Dedifferentiated amniotic fluid mesenchymal stem cell (primary cell): ENCODE measurements around the gene CCNB1IP1.
"Not testable (repeated sequence)": the region's sequence is repeated elsewhere in the genome, so short reads cannot be mapped to it uniquely, and the experiment has no call there.

Source experiments
- DNase-seq: peaks from one replicate; pipeline ENCODE4 v3.0.0-alpha.2; 2016; ENCODE audit errors: extremely low spot score

The CCNB1IP1 gene

GRCh38 chr14:20332788-20333493 lies at the start of gene CCNB1IP1:
TSS of gene CCNB1IP1 (minus strand) at chr14:20333279. CDS start at chr14:20316523, 16,756 bp downstream.
- DNase-seq: peak; percentile 74

- no peak for DNase-seq
These were observed 49.4 kb upstream of the CCNB1IP1 start for GRCh38 chr14:20382526-20382925.

- no peak for DNase-seq
These were observed 48.3 kb upstream of the CCNB1IP1 start for GRCh38 chr14:20381341-20381740.

- DNase-seq: no peak
These were observed 47.6 kb upstream of the CCNB1IP1 start for GRCh38 chr14:20380681-20381080.

GRCh38 chr14:20379743-20380142 lies 46.7 kb upstream of the CCNB1IP1 start:
- no peak for DNase-seq

- DNase-seq: no peak
These were observed 44.1 kb upstream of the CCNB1IP1 start for GRCh38 chr14:20377171-20377570.

GRCh38 chr14:20376071-20376588 lies 43.1 kb upstream of the CCNB1IP1 start:
- no peak for DNase-seq

GRCh38 chr14:20375471-20375870 lies 42.4 kb upstream of the CCNB1IP1 start:
- no peak for DNase-seq

GRCh38 chr14:20372796-20373195 lies 39.7 kb upstream of the CCNB1IP1 start:
- DNase-seq: no peak

GRCh38 chr14:20365928-20366327 lies 32.8 kb upstream of the CCNB1IP1 start:
- DNase-seq: no peak

GRCh38 chr14:20358474-20358873 lies 25.4 kb upstream of the CCNB1IP1 start:
- not testable (repeated sequence) for DNase-seq

- DNase-seq: no peak
These were observed 23.3 kb upstream of the CCNB1IP1 start for GRCh38 chr14:20356422-20356821.

GRCh38 chr14:20350860-20351259 lies 17.8 kb upstream of the CCNB1IP1 start:
- no peak for DNase-seq

- no peak for DNase-seq
These were observed 17.2 kb upstream of the CCNB1IP1 start for GRCh38 chr14:20350282-20350681.

- DNase-seq: no peak
These were observed 14.7 kb upstream of the CCNB1IP1 start for GRCh38 chr14:20347747-20348146.

- DNase-seq: no peak
These were observed 13.6 kb upstream of the CCNB1IP1 start for GRCh38 chr14:20346713-20347112.

GRCh38 chr14:20345366-20345765 lies 12.3 kb upstream of the CCNB1IP1 start:
- DNase-seq: no peak

- peak; percentile 37 for DNase-seq
These were observed 10.8 kb upstream of the CCNB1IP1 start for GRCh38 chr14:20343862-20344220.

GRCh38 chr14:20343092-20343861 lies 10.2 kb upstream of the CCNB1IP1 start, which contains the start of gene PARP2:
TSS of gene PARP2 (plus strand) at chr14:20343635. CDS start at chr14:20343642, 7 bp downstream.
- DNase-seq: peak; percentile 99

- DNase-seq: no peak
These were observed 8.6 kb upstream of the CCNB1IP1 start for GRCh38 chr14:20341646-20342045.

- not testable (repeated sequence) for DNase-seq
These were observed 8.0 kb upstream of the CCNB1IP1 start for GRCh38 chr14:20341032-20341431.

GRCh38 chr14:20334017-20334416 lies 938 bp upstream of the CCNB1IP1 start:
- DNase-seq: no peak

- DNase-seq: no peak
These were observed 389 bp upstream of the CCNB1IP1 start for GRCh38 chr14:20333494-20333841.
